K562 (cell line): ENCODE measurements around the gene RGS5. TPM values are rescaled to one million over a fixed set of nuclear protein-coding genes. Genes with fewer than 3 reads are reported as not detected.

Experiments used
- ATAC-seq: fragments of 200-7000 bp; cut with Tn5 transposase; 3 replicates; pipeline ENCODE4 v1.9.1; 2020; ENCODE audit warnings: moderate library complexity
- BruUV-seq: library from RNA; stranded (reverse); fragments of 400-500 nt; replicated peaks from 2 replicates; lab custom pipeline; 2021; lab: Mats Ljungman, UMichigan
- CTCF ChIA-PET: fragments of 300-600 bp; formaldehyde crosslinking; extraction: SDS; loops from one replicate; lab custom pipeline; 2021; ENCODE audit warnings: low intra/inter-chr PET ratio; lab: Yijun Ruan, JAX
- POLR2A ChIA-PET: fragments of 300-600, 350-650 bp; sonication (Branson Sonifier 250); formaldehyde crosslinking; extraction: SDS; loops from one replicate; lab custom pipeline; 2021; ENCODE audit warnings: antibody characterized with exemption, inconsistent platforms; lab: Yijun Ruan, JAX
- DNase-seq, 4 experiments: peaks; one replicate each; pipeline versions ENCODE4 v3.0.0 to v3.0.0-alpha.2; 2011 to 2018; ENCODE audit warnings: low spot score in 3 of 4, mixed read lengths in 3 of 4; ENCODE audit errors: extremely low read depth in 1 of 4
- FAIRE-seq: peaks from 2 replicates; lab custom pipeline; 2011; peaks lifted over from hg19 to GRCh38; lab: Jason Lieb, UNC
- H2AFZ ChIP-seq: 2 replicates; pipeline ENCODE4 v1.6.0; 2011; ENCODE audit warnings: low read depth, low read length, control low read depth, inconsistent platforms
- H3K27ac ChIP-seq: fragments of 200-600 bp; 3 replicates; pipeline ENCODE4 v1.8.0; 2011; ENCODE audit warnings: low read depth, mild to moderate bottlenecking, control low read depth, inconsistent platforms, low read length, moderate library complexity, mixed read lengths; ENCODE audit errors: extremely low read depth
- H3K27me3 ChIP-seq, 2 experiments: fragments of 300-600 bp in 1 of 2; 2 replicates in 1 of 2; 3 replicates in 1 of 2; pipeline versions ENCODE4 v1.6.0 to v1.8.0; 2011; ENCODE audit warnings: inconsistent platforms in 2 of 2, low read length in 2 of 2, mild to moderate bottlenecking in 1 of 2, mixed read lengths in 1 of 2, moderate library complexity in 1 of 2; ENCODE audit not compliant: control insufficient read depth in 2 of 2, insufficient read depth in 2 of 2
- H3K36me3 ChIP-seq: fragments of 300-600 bp; 3 replicates; pipeline ENCODE4 v1.8.0; 2011; ENCODE audit warnings: mild to moderate bottlenecking, low read length, inconsistent platforms; ENCODE audit not compliant: control insufficient read depth, insufficient read depth
- H3K4me1 ChIP-seq, 2 experiments: fragments of 200-600 bp in 1 of 2; replicated peaks in 1 of 2; 2 replicates in 1 of 2; 3 replicates in 1 of 2; pipeline versions ENCODE4 v1.5.1 to v1.8.0; 2011; ENCODE audit warnings: inconsistent platforms in 2 of 2, low read length in 2 of 2, mild to moderate bottlenecking in 1 of 2, mixed read lengths in 1 of 2, moderate library complexity in 1 of 2; ENCODE audit not compliant: control insufficient read depth in 2 of 2, insufficient read depth in 2 of 2
- H3K4me2 ChIP-seq: 2 replicates; pipeline ENCODE4 v1.6.1; 2011; ENCODE audit warnings: low read length, control low read depth, inconsistent platforms, mixed read lengths; ENCODE audit not compliant: insufficient read depth
- H3K4me3 ChIP-seq: fragments of 200-600 bp; sonication (generic), shearing (Covaris generic); 2 replicates; pipeline ENCODE4 v1.5.1; 2016; ENCODE audit warnings: control low read depth, inconsistent platforms
- H3K79me2 ChIP-seq: fragments of 200-600 bp; 3 replicates; pipeline ENCODE4 v1.8.0; 2011; ENCODE audit warnings: low read length, inconsistent platforms; ENCODE audit not compliant: control insufficient read depth, insufficient read depth
- H3K9ac ChIP-seq, 2 experiments: 2 replicates each; pipeline versions ENCODE4 v1.6.0 to v1.6.1; 2011; ENCODE audit warnings: low read depth in 2 of 2, low read length in 2 of 2, control low read depth in 1 of 2, inconsistent platforms in 1 of 2, mild to moderate bottlenecking in 1 of 2, mixed read lengths in 1 of 2; ENCODE audit not compliant: insufficient read depth in 1 of 2
- H3K9me1 ChIP-seq: one replicate; pipeline ENCODE4 v1.6.0; 2011; ENCODE audit warnings: inconsistent platforms, mild to moderate bottlenecking, low read length, moderate library complexity; ENCODE audit not compliant: control insufficient read depth, insufficient read depth
- H3K9me3 ChIP-seq: replicated peaks from 2 replicates; pipeline ENCODE4 v1.5.1; 2011; ENCODE audit warnings: low read depth, low read length, inconsistent platforms; ENCODE audit not compliant: control insufficient read depth, insufficient read depth
- H4K20me1 ChIP-seq: replicated peaks from 2 replicates; pipeline ENCODE4 v1.6.1; 2011; ENCODE audit warnings: low read length, inconsistent platforms, mixed read lengths; ENCODE audit not compliant: control insufficient read depth, insufficient read depth
- BDP1 ChIP-seq: IDR thresholded peaks from 3 replicates; pipeline ENCODE4 v1.6.1; 2011; ENCODE audit not compliant: insufficient read length, insufficient read depth
- BRD9 ChIP-seq: fragments of 450-650 bp; IDR thresholded peaks from 2 replicates; pipeline ENCODE4 v1.6.1; 2018; ENCODE audit warnings: low read depth; ENCODE audit not compliant: partially characterized antibody
- DACH1 ChIP-seq: fragments of 450-650 bp; IDR thresholded peaks from 2 replicates; pipeline ENCODE4 v1.6.1; 2018; ENCODE audit not compliant: partially characterized antibody
- FOXP1 ChIP-seq: sonication (generic); formaldehyde crosslinking; IDR thresholded peaks from 2 replicates; pipeline ENCODE4 v1.8.0; 2022; ENCODE audit warnings: mild to moderate bottlenecking, missing genetic modification reagents
- GATAD2B ChIP-seq: fragments of 450-650 bp; IDR thresholded peaks from 2 replicates; pipeline ENCODE4 v1.6.1; 2017; ENCODE audit warnings: mild to moderate bottlenecking, borderline replicate concordance
- HDAC8 ChIP-seq: fragments of 450-650 bp; IDR thresholded peaks from 2 replicates; pipeline ENCODE4 v1.6.1; 2016; ENCODE audit warnings: mild to moderate bottlenecking, missing genetic modification characterization, moderate library complexity, missing compliant biosample characterization
- SLC30A9 ChIP-seq: fragments of 250-450 bp; sonication (Bioruptor Pico); IDR thresholded peaks from 2 replicates; pipeline ENCODE4 v1.8.0; 2022; ENCODE audit warnings: mild to moderate bottlenecking, moderate library complexity
- WGBS: fragments of 100-300 bp; shearing (Covaris generic); methylation state at CpG from one replicate; pipeline ENCODE4 v1.1.6; 2016; ENCODE audit warnings: low coverage, mixed read lengths; ENCODE audit not compliant: insufficient coverage; ENCODE audit errors: missing lambda C conversion rate; 5-methylcytosine and 5-hydroxymethylcytosine counted together
- in situ Hi-C: fragments of 300-500 bp; cut with MboI; formaldehyde crosslinking; loops from 4 replicates; pipeline ENCODE4 v1.15.0; 2018; ENCODE audit warnings: inconsistent platforms, mixed read lengths
- intact Hi-C: fragments of 100-400 bp; cut with micrococcal nuclease; formaldehyde crosslinking; loops from 2 replicates; pipeline ENCODE4 v1.14.2; 2022
- polyA plus RNA-seq, 8 experiments: library from polyadenylated mRNA; depleted of rRNA in 4 of 8; stranded (reverse) in 5 of 8; unstranded in 3 of 8; fragments of >200 nt; fragmentation: Nextera tagmentation in 2 of 8; fragmentation: Illumina TruSeq in 1 of 8; extraction: Ambion mirVana in 2 of 8; extraction: Trizol in 1 of 8; gene quantifications; 2 replicates each; pipeline versions ENCODE4 v1.2.1 to v1.2.3, GENCODE V29; 2011 to 2014; ENCODE audit warnings: inconsistent platforms in 1 of 8, missing spikeins in 1 of 8
- total RNA-seq, 7 experiments: library from RNA; depleted of rRNA in 6 of 7; stranded (reverse); fragments of >200 nt in 6 of 7; fragmentation: Illumina TruSeq in 2 of 7; extraction: Trizol in 2 of 7; gene quantifications; 2 replicates each; pipeline versions ENCODE4 v1.2.1 to v1.2.3, GENCODE V29; 2011 to 2021; ENCODE audit warnings: low replicate concordance in 1 of 7
- TF ChIP-seq, protein P1 (sequence below): fragments of 250-450 bp; sonication (Bioruptor Pico); IDR thresholded peaks from 2 replicates; pipeline ENCODE4 v1.5.0; 2021
- TF ChIP-seq, protein P2 (sequence below): sonication (generic); formaldehyde crosslinking; IDR thresholded peaks from 2 replicates; pipeline ENCODE4 v1.4.0; 2020; ENCODE audit warnings: mild to moderate bottlenecking, missing genetic modification reagents
- TF ChIP-seq, protein P3 (sequence below): fragments of 250-450 bp; sonication (Bioruptor Pico); IDR thresholded peaks from 2 replicates; pipeline ENCODE4 v1.8.0; 2022; ENCODE audit warnings: inconsistent platforms, mild to moderate bottlenecking, moderate library complexity, borderline replicate concordance
- TF ChIP-seq, protein P4 (sequence below): fragments of 450-650 bp; IDR thresholded peaks from 2 replicates; pipeline ENCODE4 v1.6.1; 2014; ENCODE audit warnings: low read depth, mild to moderate bottlenecking, moderate library complexity, borderline replicate concordance
- TF ChIP-seq, protein P5 (sequence below): fragments of 250-450 bp; sonication (Bioruptor Pico); IDR thresholded peaks from 2 replicates; pipeline ENCODE4 v1.4.0; 2020; ENCODE audit warnings: mild to moderate bottlenecking

RGS5 gene
- total and polyA plus RNA-seq, 9 of the 15 experiments (the other 6 are each of a cell fraction or from before 2014, with no cell fraction given): 0.71 to 5.3 (median 2.4) TPM

DNA sequence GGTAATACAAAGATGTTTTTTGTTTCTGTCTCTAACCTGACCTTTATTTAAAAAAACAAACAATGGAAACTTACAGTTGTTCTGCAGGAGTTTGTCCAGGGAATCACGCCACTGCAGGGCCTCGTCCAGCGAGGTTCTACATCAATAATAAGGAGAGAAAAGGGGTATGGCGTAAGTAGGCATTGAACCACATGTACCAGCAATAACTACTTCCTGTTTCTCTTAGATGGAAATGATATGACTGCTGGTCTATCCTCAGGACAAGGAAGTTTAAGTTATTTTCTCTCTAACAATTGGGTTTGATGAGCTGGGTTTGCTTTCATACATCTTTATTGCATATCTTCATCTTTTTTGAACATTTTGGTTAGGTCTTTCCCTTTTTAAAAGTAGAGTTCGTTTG lies 40.9 kb downstream of the RGS5 start:
- POLR2A ChIA-PET: interaction anchor here (0.8 kb wide), 1 partner anchor 19 kb away, joined by 3 read pairs; no protein-coding TSS in a partner anchor
- TF ChIP-seq FOXP1 (CRISPR knock-in tag) (no peak), SLC30A9 (no peak), BRD9 (no peak), GATAD2B (no peak), BDP1 (no peak), HDAC8 (tag) (no peak), DACH1 (no peak)
- TF ChIP-seq, protein P1, sequence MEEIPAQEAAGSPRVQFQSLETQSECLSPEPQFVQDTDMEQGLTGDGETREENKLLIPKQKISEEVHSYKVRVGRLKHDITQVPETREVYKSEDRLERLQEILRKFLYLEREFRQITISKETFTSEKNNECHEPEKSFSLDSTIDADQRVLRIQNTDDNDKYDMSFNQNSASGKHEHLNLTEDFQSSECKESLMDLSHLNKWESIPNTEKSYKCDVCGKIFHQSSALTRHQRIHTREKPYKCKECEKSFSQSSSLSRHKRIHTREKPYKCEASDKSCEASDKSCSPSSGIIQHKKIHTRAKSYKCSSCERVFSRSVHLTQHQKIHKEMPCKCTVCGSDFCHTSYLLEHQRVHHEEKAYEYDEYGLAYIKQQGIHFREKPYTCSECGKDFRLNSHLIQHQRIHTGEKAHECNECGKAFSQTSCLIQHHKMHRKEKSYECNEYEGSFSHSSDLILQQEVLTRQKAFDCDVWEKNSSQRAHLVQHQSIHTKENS: no peak
- TF ChIP-seq, protein P2, sequence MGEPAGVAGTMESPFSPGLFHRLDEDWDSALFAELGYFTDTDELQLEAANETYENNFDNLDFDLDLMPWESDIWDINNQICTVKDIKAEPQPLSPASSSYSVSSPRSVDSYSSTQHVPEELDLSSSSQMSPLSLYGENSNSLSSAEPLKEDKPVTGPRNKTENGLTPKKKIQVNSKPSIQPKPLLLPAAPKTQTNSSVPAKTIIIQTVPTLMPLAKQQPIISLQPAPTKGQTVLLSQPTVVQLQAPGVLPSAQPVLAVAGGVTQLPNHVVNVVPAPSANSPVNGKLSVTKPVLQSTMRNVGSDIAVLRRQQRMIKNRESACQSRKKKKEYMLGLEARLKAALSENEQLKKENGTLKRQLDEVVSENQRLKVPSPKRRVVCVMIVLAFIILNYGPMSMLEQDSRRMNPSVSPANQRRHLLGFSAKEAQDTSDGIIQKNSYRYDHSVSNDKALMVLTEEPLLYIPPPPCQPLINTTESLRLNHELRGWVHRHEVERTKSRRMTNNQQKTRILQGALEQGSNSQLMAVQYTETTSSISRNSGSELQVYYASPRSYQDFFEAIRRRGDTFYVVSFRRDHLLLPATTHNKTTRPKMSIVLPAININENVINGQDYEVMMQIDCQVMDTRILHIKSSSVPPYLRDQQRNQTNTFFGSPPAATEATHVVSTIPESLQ (CRISPR knock-in tag): no peak
- TF ChIP-seq, protein P3, sequence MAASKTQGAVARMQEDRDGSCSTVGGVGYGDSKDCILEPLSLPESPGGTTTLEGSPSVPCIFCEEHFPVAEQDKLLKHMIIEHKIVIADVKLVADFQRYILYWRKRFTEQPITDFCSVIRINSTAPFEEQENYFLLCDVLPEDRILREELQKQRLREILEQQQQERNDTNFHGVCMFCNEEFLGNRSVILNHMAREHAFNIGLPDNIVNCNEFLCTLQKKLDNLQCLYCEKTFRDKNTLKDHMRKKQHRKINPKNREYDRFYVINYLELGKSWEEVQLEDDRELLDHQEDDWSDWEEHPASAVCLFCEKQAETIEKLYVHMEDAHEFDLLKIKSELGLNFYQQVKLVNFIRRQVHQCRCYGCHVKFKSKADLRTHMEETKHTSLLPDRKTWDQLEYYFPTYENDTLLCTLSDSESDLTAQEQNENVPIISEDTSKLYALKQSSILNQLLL (CRISPR knock-in tag): no peak
- TF ChIP-seq, protein P4, sequence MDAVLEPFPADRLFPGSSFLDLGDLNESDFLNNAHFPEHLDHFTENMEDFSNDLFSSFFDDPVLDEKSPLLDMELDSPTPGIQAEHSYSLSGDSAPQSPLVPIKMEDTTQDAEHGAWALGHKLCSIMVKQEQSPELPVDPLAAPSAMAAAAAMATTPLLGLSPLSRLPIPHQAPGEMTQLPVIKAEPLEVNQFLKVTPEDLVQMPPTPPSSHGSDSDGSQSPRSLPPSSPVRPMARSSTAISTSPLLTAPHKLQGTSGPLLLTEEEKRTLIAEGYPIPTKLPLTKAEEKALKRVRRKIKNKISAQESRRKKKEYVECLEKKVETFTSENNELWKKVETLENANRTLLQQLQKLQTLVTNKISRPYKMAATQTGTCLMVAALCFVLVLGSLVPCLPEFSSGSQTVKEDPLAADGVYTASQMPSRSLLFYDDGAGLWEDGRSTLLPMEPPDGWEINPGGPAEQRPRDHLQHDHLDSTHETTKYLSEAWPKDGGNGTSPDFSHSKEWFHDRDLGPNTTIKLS: no peak
- TF ChIP-seq, protein P5, sequence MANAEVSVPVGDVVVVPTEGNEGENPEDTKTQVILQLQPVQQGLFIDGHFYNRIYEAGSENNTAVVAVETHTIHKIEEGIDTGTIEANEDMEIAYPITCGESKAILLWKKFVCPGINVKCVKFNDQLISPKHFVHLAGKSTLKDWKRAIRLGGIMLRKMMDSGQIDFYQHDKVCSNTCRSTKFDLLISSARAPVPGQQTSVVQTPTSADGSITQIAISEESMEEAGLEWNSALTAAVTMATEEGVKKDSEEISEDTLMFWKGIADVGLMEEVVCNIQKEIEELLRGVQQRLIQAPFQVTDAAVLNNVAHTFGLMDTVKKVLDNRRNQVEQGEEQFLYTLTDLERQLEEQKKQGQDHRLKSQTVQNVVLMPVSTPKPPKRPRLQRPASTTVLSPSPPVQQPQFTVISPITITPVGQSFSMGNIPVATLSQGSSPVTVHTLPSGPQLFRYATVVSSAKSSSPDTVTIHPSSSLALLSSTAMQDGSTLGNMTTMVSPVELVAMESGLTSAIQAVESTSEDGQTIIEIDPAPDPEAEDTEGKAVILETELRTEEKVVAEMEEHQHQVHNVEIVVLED (CRISPR knock-in tag): no peak

More for the DNA sequence above, 40.9 kb downstream of the RGS5 start:
- CTCF ChIA-PET: no interaction called here
- H3K4me1 ChIP-seq: no peaks in the 10 kb centered on the region
- no peak overlapping the region for H3K4me2 ChIP-seq
- intact Hi-C loops (loop anchor here (1.0 kb wide), 1 partner anchor 22 kb away; no protein-coding TSS in a partner anchor), in situ Hi-C loops (no loop called here)
- H3K27me3 ChIP-seq: no peaks in the 10 kb centered on the region
- no peaks in the 10 kb centered on the region for H3K9me1 ChIP-seq
- no peak for FAIRE-seq
- ATAC-seq: no peak
- no peak overlapping the region for H3K4me3 ChIP-seq
- WGBS: 3% methylated on average over 5 of the region's 5 CpGs
- no peaks in the 10 kb centered on the region for H3K9me3 ChIP-seq
- BruUV-seq: no TSS peak
- H3K36me3 ChIP-seq: no peaks in the 10 kb centered on the region
- no peaks in the 10 kb centered on the region for H3K79me2 ChIP-seq
- no peak for DNase-seq
- H4K20me1 ChIP-seq: no peaks in the 10 kb centered on the region
- H3K27ac ChIP-seq: no peak overlapping the region
- no peak overlapping the region for H3K9ac ChIP-seq
- H2AFZ ChIP-seq: 0 out of 2 replicates have a peak overlapping the region, but pooled peaks have one; percentile 27
